Bronchial epithelial cell (primary cell): ENCODE results near the gene ZNF710. TPM values are rescaled to one million over a fixed set of nuclear protein-coding genes. Genes with fewer than 3 reads are reported as not detected.

Experiments used
- DNase-seq: peaks from one replicate; pipeline ENCODE4 v3.0.0-alpha.2; 2010; ENCODE audit warnings: low read depth
- FAIRE-seq: peaks from 2 replicates; lab custom pipeline; 2011; peaks lifted over from hg19 to GRCh38; lab: Jason Lieb, UNC
- H3K27me3 ChIP-seq: 2 replicates; pipeline ENCODE4 v1.5.1; 2011; ENCODE audit warnings: low read length; ENCODE audit not compliant: control insufficient read depth, insufficient read depth
- H3K36me3 ChIP-seq: 2 replicates; pipeline ENCODE4 v1.5.1; 2011; ENCODE audit warnings: low read length; ENCODE audit not compliant: control insufficient read depth, insufficient read depth
- H3K4me3 ChIP-seq: 2 replicates; pipeline ENCODE4 v1.5.1; 2011; ENCODE audit warnings: mild to moderate bottlenecking, low read depth, low read length, control low read depth
- CTCF ChIP-seq: IDR thresholded peaks from 2 replicates; pipeline ENCODE4 v1.5.1; 2011; ENCODE audit warnings: mild to moderate bottlenecking, moderate library complexity, low read length, control low read depth, inconsistent platforms; ENCODE audit not compliant: insufficient read depth, severe bottlenecking
- total RNA-seq: library from RNA; depleted of rRNA; stranded (reverse); fragments of >200 nt; gene quantifications from 2 replicates; pipeline ENCODE4 v1.2.1, GENCODE V29; 2014

The ZNF710 gene
- total RNA-seq, 1 donor from 2014 or later, result 7.6 TPM

- DNase-seq, result no peak
- H3K4me3 ChIP-seq, result no peak overlapping the region
- no peaks in the 10 kb centered on the region for H3K27me3 ChIP-seq
- FAIRE-seq, result no peak
- H3K36me3 ChIP-seq, result no peaks in the 10 kb centered on the region
- TF ChIP-seq CTCF, result no peak
These were observed 2.6 kb downstream of the ZNF710 start for GRCh38 chr15:90003736-90004135.

DNA sequence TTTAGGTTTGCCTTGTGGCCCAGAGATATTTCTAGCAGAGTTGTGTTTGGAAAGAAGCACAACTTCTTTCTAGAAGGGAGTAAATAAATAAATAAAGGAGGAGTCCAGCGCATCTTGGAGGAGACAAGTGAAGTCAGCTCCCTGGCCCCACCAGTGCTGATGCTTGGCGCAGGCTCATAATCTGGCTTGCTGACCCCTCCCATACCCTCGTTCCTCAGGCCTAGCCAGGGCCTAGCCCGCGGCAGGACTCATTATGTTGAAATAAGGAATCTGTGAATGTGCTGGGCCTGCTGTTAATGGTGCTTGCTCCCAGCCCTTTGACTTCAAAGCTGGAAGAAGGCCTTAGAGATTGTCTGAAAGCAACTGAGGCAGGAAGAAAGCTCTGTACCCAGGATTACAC lies 3.1 kb downstream of the ZNF710 start:
- DNase-seq, result no peak
- H3K4me3 ChIP-seq, result no peak overlapping the region
- no peak for FAIRE-seq
- peaks cover 1% of the 10 kb centered on the region for H3K36me3 ChIP-seq
- no peaks in the 10 kb centered on the region for H3K27me3 ChIP-seq
- no peak for TF ChIP-seq CTCF

- TF ChIP-seq CTCF, result no peak
- H3K27me3 ChIP-seq, result no peaks in the 10 kb centered on the region
- no peak overlapping the region for H3K4me3 ChIP-seq
- DNase-seq (peak; percentile 99), FAIRE-seq (peak; percentile 82)
- peaks cover 1% of the 10 kb centered on the region for H3K36me3 ChIP-seq
These were observed 3.5 kb downstream of the ZNF710 start for GRCh38 chr15:90004671-90005070.

DNA sequence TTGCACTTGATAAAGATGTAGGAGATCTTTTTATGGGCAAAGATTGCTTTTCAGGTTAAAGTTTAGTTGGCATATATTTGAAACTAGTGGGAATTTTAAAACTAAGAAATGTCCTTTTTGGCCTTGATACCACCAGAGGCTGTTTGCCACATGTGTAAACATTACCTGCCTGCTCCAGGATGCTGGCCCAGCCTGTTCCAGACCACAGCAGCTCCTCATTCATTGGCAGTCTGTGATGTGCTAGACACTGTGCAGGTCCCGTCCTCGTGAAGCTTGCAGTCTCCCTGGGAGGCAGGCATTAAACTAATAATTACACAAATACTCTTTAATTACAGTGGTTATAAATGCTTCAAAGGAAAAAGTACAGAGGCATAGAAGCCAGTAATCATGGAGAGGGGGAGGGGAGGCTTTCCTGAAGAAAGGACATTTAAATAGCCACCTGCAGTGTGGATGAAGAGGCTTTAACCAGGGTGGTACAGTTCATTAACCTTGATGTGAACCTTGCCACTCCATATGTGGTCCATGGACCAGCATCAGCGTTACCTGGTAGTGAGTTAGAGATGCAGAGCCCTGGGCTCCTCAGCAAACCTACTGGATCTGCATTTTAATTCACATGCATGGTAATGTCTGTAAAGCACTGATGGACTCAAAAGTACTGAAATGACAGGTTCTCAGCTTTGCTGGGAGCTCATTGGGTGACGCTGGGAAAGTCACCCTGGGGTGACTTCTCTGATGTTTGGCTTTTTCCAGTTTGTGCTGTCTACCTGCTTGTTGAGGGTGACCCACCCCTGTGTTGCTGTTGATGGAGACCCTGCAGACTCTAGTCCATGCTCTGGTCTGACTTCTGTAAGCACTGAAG lies 5.3 kb downstream of the ZNF710 start:
- DNase-seq, result no peak
- Histone ChIP-seq H3K4me3 (no peak overlapping the region), H3K27me3 (no peaks in the 10 kb centered on the region), H3K36me3 (peaks cover 1% of the 10 kb centered on the region)
- no peak for FAIRE-seq
- no peak for TF ChIP-seq CTCF

- DNase-seq (no peak), FAIRE-seq (no peak)
- peaks cover 1% of the 10 kb centered on the region for H3K36me3 ChIP-seq
- H3K27me3 ChIP-seq, result no peaks in the 10 kb centered on the region
- TF ChIP-seq CTCF, result no peak
- no peak overlapping the region for H3K4me3 ChIP-seq
These were observed 5.9 kb downstream of the ZNF710 start for GRCh38 chr15:90007076-90007460.

- TF ChIP-seq CTCF, result no peak
- no peak overlapping the region for H3K4me3 ChIP-seq
- no peaks in the 10 kb centered on the region for H3K27me3 ChIP-seq
- peaks cover 1% of the 10 kb centered on the region for H3K36me3 ChIP-seq
- no peak for FAIRE-seq
- DNase-seq, result no peak
These were observed 7.5 kb downstream of the ZNF710 start for GRCh38 chr15:90008607-90009006.
